ENCODE measurements around the gene RHOD. TPM values are rescaled to one million over a fixed set of nuclear protein-coding genes. Genes with fewer than 3 reads are reported as not detected.

RHOD gene
- total and polyA plus RNA-seq, 9 donors = 13.2 to 20.9 (median 16.5) TPM

DNA sequence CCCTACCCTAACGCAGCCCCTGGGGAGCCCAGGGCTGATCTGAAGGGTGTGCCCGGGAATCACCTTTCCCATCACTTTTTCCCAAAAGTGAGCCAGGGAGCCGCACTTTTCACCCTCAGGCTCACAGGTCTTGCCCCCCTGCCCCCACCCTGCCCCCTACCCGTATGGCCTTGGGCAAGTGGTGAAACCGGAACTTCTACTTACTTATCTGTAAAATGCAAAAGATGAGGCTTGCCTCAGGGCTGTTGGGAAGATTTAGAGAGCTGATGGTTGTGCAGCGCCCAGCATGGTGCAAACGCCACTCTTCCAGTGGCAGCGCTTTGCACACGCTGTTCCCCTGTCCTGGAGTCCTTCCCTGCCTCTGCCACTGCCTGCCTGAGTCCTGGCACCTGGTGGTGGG, 25.7 kb upstream of the RHOD start:
- no peak for DNase-seq
- H3K9me3 ChIP-seq (replicated peaks; ENCODE audit: control insufficient read depth, low read depth, low read length) = no peaks in the 10 kb centered on the region
- H3K27ac ChIP-seq (ENCODE audit: low read length) = no peak overlapping the region
- peaks cover 25% of the 10 kb centered on the region for H3K27me3 ChIP-seq (ENCODE audit: control insufficient read depth, insufficient read depth, low read length)
- H3K36me3 ChIP-seq (ENCODE audit: control insufficient read depth, insufficient read depth, low read length) = no peaks in the 10 kb centered on the region
- H3K4me3 ChIP-seq (ENCODE audit: low read length) = no peak overlapping the region
- WGBS (ENCODE audit: insufficient coverage) = 69% methylated on average over 2 of the region's 9 CpGs
- no peaks in the 10 kb centered on the region for H3K4me1 ChIP-seq (ENCODE audit: control insufficient read depth, insufficient read depth, low read length)

DNA sequence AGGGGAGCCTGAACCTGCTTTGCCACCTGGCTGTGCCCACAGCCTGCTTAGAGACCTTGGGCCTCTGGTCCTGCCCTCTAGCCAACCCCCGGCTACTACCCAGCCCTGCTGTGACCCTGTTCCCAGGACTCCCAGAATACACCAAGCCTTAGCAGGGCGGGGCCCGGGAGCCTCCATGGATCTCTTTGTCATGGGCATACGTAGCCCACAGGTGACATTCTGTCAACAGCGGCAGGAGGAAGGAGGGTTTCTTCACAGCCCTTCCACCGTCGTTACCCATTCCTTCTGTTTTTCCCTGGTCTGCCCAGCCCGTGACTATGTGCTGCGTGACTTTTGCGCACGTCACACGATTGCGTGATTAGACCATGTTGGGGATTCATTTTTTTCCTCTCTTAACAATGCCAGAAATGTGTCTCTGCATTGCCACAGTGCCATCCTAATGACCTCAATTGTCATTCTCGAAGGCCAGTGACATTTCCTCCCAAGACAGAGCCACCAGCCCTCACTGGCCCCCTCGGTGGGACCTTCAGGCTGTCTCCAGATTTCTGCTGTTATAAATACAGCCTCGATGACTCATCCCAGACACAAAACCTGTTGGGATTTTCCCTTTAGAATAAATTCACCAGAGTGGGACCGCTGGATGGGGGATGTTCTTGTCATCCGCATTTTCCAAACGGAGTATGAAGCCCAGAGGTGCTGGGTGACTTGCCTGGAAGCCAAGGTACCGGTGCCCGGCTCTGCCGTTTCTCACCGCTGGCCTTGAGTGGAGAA, 24.7 kb upstream of the RHOD start:
- 72% methylated on average over 20 of the region's 23 CpGs for WGBS (ENCODE audit: insufficient coverage)

DNA sequence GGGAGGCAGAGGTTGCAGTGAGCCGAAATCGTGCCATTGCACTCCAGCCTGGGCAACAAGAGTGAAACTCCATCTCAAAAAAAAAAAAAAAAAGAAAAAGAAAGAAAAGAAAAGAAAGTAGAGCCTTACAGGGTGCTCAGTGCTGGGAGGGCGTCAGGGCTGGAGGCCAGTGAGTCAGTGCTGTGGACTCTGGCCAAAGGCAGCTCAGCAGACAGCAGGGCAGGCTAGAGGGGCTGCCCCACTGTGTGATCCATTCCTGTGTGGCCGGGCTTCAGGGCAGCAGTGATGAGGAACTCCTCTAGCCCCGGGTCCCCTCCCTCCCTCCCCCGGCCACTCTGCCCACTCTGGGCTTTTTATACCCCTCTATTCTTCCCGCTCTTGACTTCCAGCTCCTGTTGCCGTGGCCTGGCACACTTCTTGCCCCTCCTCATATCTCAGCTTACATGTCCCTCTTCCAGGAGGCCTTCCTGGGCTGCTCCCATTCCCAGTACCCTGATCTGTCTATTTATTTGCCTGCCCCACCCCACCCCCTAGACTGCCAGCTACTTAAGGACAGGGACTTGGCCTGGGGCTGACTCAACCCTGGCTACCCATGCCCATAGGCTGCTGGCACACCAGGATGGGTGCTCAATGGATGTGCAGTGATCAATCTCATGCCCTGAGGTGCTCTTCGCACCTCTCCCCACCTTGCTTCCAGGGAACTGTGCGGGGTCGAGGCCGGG, 23.7 kb upstream of the RHOD start:
- DNase-seq = no peak
- H3K27ac ChIP-seq (ENCODE audit: low read length) = no peak overlapping the region
- no peaks in the 10 kb centered on the region for H3K4me1 ChIP-seq (ENCODE audit: control insufficient read depth, insufficient read depth, low read length)
- H3K4me3 ChIP-seq (ENCODE audit: low read length) = no peak overlapping the region
- H3K36me3 ChIP-seq (ENCODE audit: control insufficient read depth, insufficient read depth, low read length) = no peaks in the 10 kb centered on the region
- H3K9me3 ChIP-seq (replicated peaks; ENCODE audit: control insufficient read depth, low read depth, low read length) = no peaks in the 10 kb centered on the region
- peaks cover 19% of the 10 kb centered on the region for H3K27me3 ChIP-seq (ENCODE audit: control insufficient read depth, insufficient read depth, low read length)
- 70% methylated on average over 9 of the region's 12 CpGs for WGBS (ENCODE audit: insufficient coverage)

More for the DNA sequence above, 24.7 kb upstream of the RHOD start:
- DNase-seq = no peak
- H3K4me1 ChIP-seq (ENCODE audit: control insufficient read depth, insufficient read depth, low read length) = no peaks in the 10 kb centered on the region
- H3K27me3 ChIP-seq (ENCODE audit: control insufficient read depth, insufficient read depth, low read length) = peaks cover 21% of the 10 kb centered on the region
- H3K9me3 ChIP-seq (replicated peaks; ENCODE audit: control insufficient read depth, low read depth, low read length) = no peaks in the 10 kb centered on the region
- no peaks in the 10 kb centered on the region for H3K36me3 ChIP-seq (ENCODE audit: control insufficient read depth, insufficient read depth, low read length)
- H3K27ac ChIP-seq (ENCODE audit: low read length) = no peak overlapping the region
- H3K4me3 ChIP-seq (ENCODE audit: low read length) = no peak overlapping the region

DNA sequence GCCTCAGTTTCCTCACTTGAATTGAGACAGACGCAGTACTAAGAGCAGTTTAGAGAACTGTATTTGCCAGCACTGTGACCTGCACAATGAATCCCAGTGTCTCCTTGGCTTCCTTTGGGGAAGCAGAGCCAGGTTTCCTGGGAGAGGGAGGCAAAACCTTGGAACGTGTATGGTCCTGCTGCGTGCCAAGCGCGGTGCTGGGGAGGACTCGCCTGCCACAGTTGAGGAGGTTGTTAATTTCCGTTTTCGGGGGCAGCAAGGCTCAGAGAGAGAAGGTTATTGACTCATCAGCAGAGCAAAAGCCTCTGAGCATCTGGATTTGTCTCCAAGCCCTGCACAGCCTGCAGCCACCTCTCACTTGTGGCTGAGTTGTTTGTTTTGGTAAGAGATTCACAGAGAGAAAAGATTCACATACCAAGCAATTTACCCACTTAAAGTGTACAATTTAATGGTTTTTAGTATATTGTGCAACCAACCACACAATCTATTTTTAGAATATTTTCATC, 22.9 kb upstream of the RHOD start:
- no peak for DNase-seq
- 61% methylated on average over 5 of the region's 8 CpGs for WGBS (ENCODE audit: insufficient coverage)
- Histone ChIP-seq H3K36me3 (ENCODE audit: control insufficient read depth, insufficient read depth, low read length) (no peaks in the 10 kb centered on the region), H3K27me3 (ENCODE audit: control insufficient read depth, insufficient read depth, low read length) (peaks cover 19% of the 10 kb centered on the region), H3K4me3 (ENCODE audit: low read length) (no peak overlapping the region), H3K4me1 (ENCODE audit: control insufficient read depth, insufficient read depth, low read length) (no peaks in the 10 kb centered on the region), H3K27ac (ENCODE audit: low read length) (no peak overlapping the region), H3K9me3 (replicated peaks; ENCODE audit: control insufficient read depth, low read depth, low read length) (no peaks in the 10 kb centered on the region)

GRCh38 chr11:67034350-67034749, 22.3 kb upstream of the RHOD start:
- Histone ChIP-seq H3K4me1 (ENCODE audit: control insufficient read depth, insufficient read depth, low read length) (no peaks in the 10 kb centered on the region), H3K27ac (ENCODE audit: low read length) (no peak overlapping the region), H3K27me3 (ENCODE audit: control insufficient read depth, insufficient read depth, low read length) (peaks cover 17% of the 10 kb centered on the region), H3K4me3 (ENCODE audit: low read length) (no peak overlapping the region), H3K36me3 (ENCODE audit: control insufficient read depth, insufficient read depth, low read length) (no peaks in the 10 kb centered on the region), H3K9me3 (replicated peaks; ENCODE audit: control insufficient read depth, low read depth, low read length) (no peaks in the 10 kb centered on the region)
- DNase-seq = no peak
- 51% methylated on average over 3 of the region's 6 CpGs for WGBS (ENCODE audit: insufficient coverage)

GRCh38 chr11:67040147-67040546, 16.5 kb upstream of the RHOD start:
- H3K27ac ChIP-seq (ENCODE audit: low read length) = no peak overlapping the region
- DNase-seq = no peak
- no peak overlapping the region for H3K4me3 ChIP-seq (ENCODE audit: low read length)
- no peaks in the 10 kb centered on the region for H3K9me3 ChIP-seq (replicated peaks; ENCODE audit: control insufficient read depth, low read depth, low read length)
- H3K4me1 ChIP-seq (ENCODE audit: control insufficient read depth, insufficient read depth, low read length) = no peaks in the 10 kb centered on the region
- WGBS (ENCODE audit: insufficient coverage) = 89% methylated on average over 9 of the region's 12 CpGs
- no peaks in the 10 kb centered on the region for H3K27me3 ChIP-seq (ENCODE audit: control insufficient read depth, insufficient read depth, low read length)
- H3K36me3 ChIP-seq (ENCODE audit: control insufficient read depth, insufficient read depth, low read length) = no peaks in the 10 kb centered on the region

DNA sequence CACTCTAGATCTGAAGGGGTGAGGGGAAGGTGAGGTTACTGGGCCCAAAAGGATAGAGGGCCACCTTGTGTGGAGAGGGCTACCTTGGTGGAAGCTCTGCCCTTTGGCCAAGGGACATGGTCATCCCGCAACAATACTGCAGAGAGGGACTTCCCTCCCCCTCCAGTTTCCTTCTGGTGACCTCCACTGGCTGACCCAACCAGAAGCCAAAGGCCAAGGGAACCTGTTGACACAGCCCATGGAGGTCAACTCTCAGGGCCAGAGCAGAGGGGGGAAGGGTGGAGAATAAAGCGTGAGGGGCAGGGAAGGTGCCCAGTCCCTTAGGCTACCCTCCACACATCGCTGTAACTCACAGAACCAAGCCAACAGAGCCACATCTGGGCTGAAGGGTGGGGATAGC, 15.0 kb upstream of the RHOD start:
- no peaks in the 10 kb centered on the region for H3K4me1 ChIP-seq (ENCODE audit: control insufficient read depth, insufficient read depth, low read length)
- no peak overlapping the region for H3K27ac ChIP-seq (ENCODE audit: low read length)
- no peak for DNase-seq
- H3K27me3 ChIP-seq (ENCODE audit: control insufficient read depth, insufficient read depth, low read length) = no peaks in the 10 kb centered on the region
- no peaks in the 10 kb centered on the region for H3K9me3 ChIP-seq (replicated peaks; ENCODE audit: control insufficient read depth, low read depth, low read length)
- WGBS (ENCODE audit: insufficient coverage) = 80% methylated on average over 1 of the region's 3 CpGs
- no peak overlapping the region for H3K4me3 ChIP-seq (ENCODE audit: low read length)
- H3K36me3 ChIP-seq (ENCODE audit: control insufficient read depth, insufficient read depth, low read length) = no peaks in the 10 kb centered on the region

GRCh38 chr11:67043572-67044349, 12.9 kb upstream of the RHOD start:
- Histone ChIP-seq H3K27me3 (ENCODE audit: control insufficient read depth, insufficient read depth, low read length) (no peaks in the 10 kb centered on the region), H3K9me3 (replicated peaks; ENCODE audit: control insufficient read depth, low read depth, low read length) (no peaks in the 10 kb centered on the region), H3K36me3 (ENCODE audit: control insufficient read depth, insufficient read depth, low read length) (no peaks in the 10 kb centered on the region), H3K27ac (ENCODE audit: low read length) (no peak overlapping the region), H3K4me3 (ENCODE audit: low read length) (no peak overlapping the region), H3K4me1 (ENCODE audit: control insufficient read depth, insufficient read depth, low read length) (no peaks in the 10 kb centered on the region)
- WGBS (ENCODE audit: insufficient coverage) = 79% methylated on average over 12 of the region's 18 CpGs
- DNase-seq = no peak

GRCh38 chr11:67044496-67044895, 12.2 kb upstream of the RHOD start:
- WGBS (ENCODE audit: insufficient coverage) = 69% methylated on average over 14 of the region's 14 CpGs
- Histone ChIP-seq H3K9me3 (replicated peaks; ENCODE audit: control insufficient read depth, low read depth, low read length) (no peaks in the 10 kb centered on the region), H3K27me3 (ENCODE audit: control insufficient read depth, insufficient read depth, low read length) (no peaks in the 10 kb centered on the region), H3K36me3 (ENCODE audit: control insufficient read depth, insufficient read depth, low read length) (no peaks in the 10 kb centered on the region), H3K27ac (ENCODE audit: low read length) (no peak overlapping the region), H3K4me1 (ENCODE audit: control insufficient read depth, insufficient read depth, low read length) (peaks cover 4% of the 10 kb centered on the region), H3K4me3 (ENCODE audit: low read length) (no peak overlapping the region)
- no peak for DNase-seq

- Histone ChIP-seq H3K4me3 (ENCODE audit: low read length) (no peak overlapping the region), H3K27ac (ENCODE audit: low read length) (no peak overlapping the region), H3K9me3 (replicated peaks; ENCODE audit: control insufficient read depth, low read depth, low read length) (no peaks in the 10 kb centered on the region), H3K4me1 (ENCODE audit: control insufficient read depth, insufficient read depth, low read length) (peaks cover 4% of the 10 kb centered on the region), H3K36me3 (ENCODE audit: control insufficient read depth, insufficient read depth, low read length) (no peaks in the 10 kb centered on the region), H3K27me3 (ENCODE audit: control insufficient read depth, insufficient read depth, low read length) (no peaks in the 10 kb centered on the region)
- DNase-seq = no peak
- 69% methylated on average over 14 of the region's 14 CpGs for WGBS (ENCODE audit: insufficient coverage)
Measured at GRCh38 chr11:67045314-67045713, 11.3 kb upstream of the RHOD start.
